Measurements from ENCODE around the gene MTARC2.

MTARC2 gene

DNA sequence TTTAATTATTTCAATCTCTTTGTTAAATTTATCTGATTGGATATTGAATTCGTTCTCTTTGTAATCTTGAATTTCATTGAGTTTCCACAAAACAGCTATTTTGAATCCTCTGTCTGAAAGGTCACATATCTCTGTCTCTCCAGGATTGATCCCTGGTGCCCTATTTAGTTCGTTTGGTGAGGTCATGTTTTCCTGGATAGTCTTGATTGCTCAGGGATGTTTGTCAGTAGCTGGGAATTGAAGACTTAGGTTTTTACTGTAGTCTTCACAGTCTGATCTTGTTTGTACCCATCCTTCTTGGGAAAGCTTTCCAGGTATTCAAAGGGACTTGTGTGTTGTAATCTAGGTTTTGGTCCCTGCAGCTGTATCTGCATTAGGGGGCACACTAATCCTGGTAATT lies 6.8 kb upstream of the MTARC2 start:
- Histone ChIP-seq H3K9me3 (ENCODE audit: insufficient read depth, low read length) (no peaks in the 10 kb centered on the region), H3K4me3 (ENCODE audit: insufficient read depth, low read length, poor library complexity, severe bottlenecking) (no peak overlapping the region), H3K9me2 (replicated peaks; ENCODE audit: insufficient read depth, low read length) (no peaks in the 10 kb centered on the region), H4K20me1 (ENCODE audit: low read depth, low read length) (no peaks in the 10 kb centered on the region), H3F3A (ENCODE audit: insufficient read depth) (no peaks in the 10 kb centered on the region), H3K4me2 (ENCODE audit: low read depth, low read length, poor library complexity, severe bottlenecking) (no peak overlapping the region), H3K27me3 (ENCODE audit: low read length) (no peaks in the 10 kb centered on the region), H3K36me3 (ENCODE audit: low read length) (no peaks in the 10 kb centered on the region), H3K79me2 (ENCODE audit: insufficient read depth, low read length) (no peaks in the 10 kb centered on the region), H3K27ac (ENCODE audit: low read depth, low read length) (no peak overlapping the region), H3K9ac (ENCODE audit: low read length) (no peak overlapping the region), H2AFZ (ENCODE audit: low read depth, low read length, severe bottlenecking) (no peak overlapping the region)
- TF ChIP-seq EZH2phosphoT487 (conservative IDR thresholded peaks at IDR 0.05; ENCODE audit: low read length), result no peak
- TF ChIP-seq, protein P1, sequence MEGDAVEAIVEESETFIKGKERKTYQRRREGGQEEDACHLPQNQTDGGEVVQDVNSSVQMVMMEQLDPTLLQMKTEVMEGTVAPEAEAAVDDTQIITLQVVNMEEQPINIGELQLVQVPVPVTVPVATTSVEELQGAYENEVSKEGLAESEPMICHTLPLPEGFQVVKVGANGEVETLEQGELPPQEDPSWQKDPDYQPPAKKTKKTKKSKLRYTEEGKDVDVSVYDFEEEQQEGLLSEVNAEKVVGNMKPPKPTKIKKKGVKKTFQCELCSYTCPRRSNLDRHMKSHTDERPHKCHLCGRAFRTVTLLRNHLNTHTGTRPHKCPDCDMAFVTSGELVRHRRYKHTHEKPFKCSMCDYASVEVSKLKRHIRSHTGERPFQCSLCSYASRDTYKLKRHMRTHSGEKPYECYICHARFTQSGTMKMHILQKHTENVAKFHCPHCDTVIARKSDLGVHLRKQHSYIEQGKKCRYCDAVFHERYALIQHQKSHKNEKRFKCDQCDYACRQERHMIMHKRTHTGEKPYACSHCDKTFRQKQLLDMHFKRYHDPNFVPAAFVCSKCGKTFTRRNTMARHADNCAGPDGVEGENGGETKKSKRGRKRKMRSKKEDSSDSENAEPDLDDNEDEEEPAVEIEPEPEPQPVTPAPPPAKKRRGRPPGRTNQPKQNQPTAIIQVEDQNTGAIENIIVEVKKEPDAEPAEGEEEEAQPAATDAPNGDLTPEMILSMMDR (IDR thresholded peaks at IDR 0.05; ENCODE audit: insufficient read depth, low read length, poor library complexity, severe bottlenecking), result no peak

DNA sequence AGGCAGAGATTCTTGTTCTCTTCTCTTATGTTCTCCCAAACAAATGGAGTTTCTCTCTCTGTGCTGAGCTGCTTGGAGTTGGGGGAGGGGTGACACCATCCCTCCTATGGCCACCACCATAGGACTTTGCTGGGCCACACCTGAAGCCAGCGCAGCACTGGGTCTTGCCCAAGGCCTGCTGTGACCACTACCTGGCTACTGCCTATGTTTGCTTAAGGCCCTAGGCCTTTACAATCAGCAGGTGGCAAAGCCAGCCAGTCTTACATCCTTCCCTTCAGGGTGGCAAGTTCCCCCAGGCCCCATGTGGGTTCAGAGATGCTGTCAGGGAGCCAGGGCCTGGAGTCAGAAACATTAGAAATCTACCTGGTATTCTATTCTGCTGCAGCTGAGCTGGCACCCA lies 6.3 kb upstream of the MTARC2 start:
- Histone ChIP-seq H4K20me1 (ENCODE audit: low read depth, low read length) (no peaks in the 10 kb centered on the region), H3K27me3 (ENCODE audit: low read length) (no peaks in the 10 kb centered on the region), H3K9ac (ENCODE audit: low read length) (no peak overlapping the region), H3K4me3 (ENCODE audit: insufficient read depth, low read length, poor library complexity, severe bottlenecking) (no peak overlapping the region), H2AFZ (ENCODE audit: low read depth, low read length, severe bottlenecking) (no peak overlapping the region), H3K27ac (ENCODE audit: low read depth, low read length) (no peak overlapping the region), H3F3A (ENCODE audit: insufficient read depth) (no peaks in the 10 kb centered on the region), H3K9me2 (replicated peaks; ENCODE audit: insufficient read depth, low read length) (no peaks in the 10 kb centered on the region), H3K9me3 (ENCODE audit: insufficient read depth, low read length) (no peaks in the 10 kb centered on the region), H3K79me2 (ENCODE audit: insufficient read depth, low read length) (no peaks in the 10 kb centered on the region), H3K36me3 (ENCODE audit: low read length) (no peaks in the 10 kb centered on the region), H3K4me2 (ENCODE audit: low read depth, low read length, poor library complexity, severe bottlenecking) (no peak overlapping the region)
- no peak for TF ChIP-seq EZH2phosphoT487 (conservative IDR thresholded peaks at IDR 0.05; ENCODE audit: low read length)
- TF ChIP-seq, protein P1 (IDR thresholded peaks at IDR 0.05; ENCODE audit: insufficient read depth, low read length, poor library complexity, severe bottlenecking), result no peak

DNA sequence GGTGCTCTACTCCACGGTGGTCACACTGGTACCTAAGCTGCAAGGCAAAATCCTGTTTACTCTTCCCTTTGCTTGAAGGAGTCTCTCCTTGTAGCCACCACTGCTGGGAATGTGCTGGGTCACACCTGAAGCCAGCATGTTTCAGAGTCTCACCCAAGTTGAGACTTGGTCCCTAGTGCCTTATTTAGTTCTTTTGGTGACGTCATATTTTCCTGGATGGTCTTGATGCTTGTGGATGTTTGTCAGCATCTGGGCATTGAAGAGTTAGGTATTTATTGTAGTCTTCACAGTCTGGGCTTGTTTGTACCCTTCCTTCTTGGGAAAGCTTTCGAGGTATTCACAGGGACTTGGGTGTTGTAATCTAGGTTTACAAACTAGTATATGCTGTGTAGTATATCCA lies 5.6 kb upstream of the MTARC2 start:
- no peak for TF ChIP-seq EZH2phosphoT487 (conservative IDR thresholded peaks at IDR 0.05; ENCODE audit: low read length)
- TF ChIP-seq, protein P1 (IDR thresholded peaks at IDR 0.05; ENCODE audit: insufficient read depth, low read length, poor library complexity, severe bottlenecking), result no peak

More for the DNA sequence above, 5.6 kb upstream of the MTARC2 start:
- H3K27me3 ChIP-seq (ENCODE audit: low read length), result no peaks in the 10 kb centered on the region
- no peak overlapping the region for H3K27ac ChIP-seq (ENCODE audit: low read depth, low read length)
- no peaks in the 10 kb centered on the region for H3K79me2 ChIP-seq (ENCODE audit: insufficient read depth, low read length)
- H2AFZ ChIP-seq (ENCODE audit: low read depth, low read length, severe bottlenecking), result no peak overlapping the region
- H3K36me3 ChIP-seq (ENCODE audit: low read length), result no peaks in the 10 kb centered on the region
- H3K9me2 ChIP-seq (replicated peaks; ENCODE audit: insufficient read depth, low read length), result no peaks in the 10 kb centered on the region
- H3K9me3 ChIP-seq (ENCODE audit: insufficient read depth, low read length), result no peaks in the 10 kb centered on the region
- no peak overlapping the region for H3K4me3 ChIP-seq (ENCODE audit: insufficient read depth, low read length, poor library complexity, severe bottlenecking)
- H4K20me1 ChIP-seq (ENCODE audit: low read depth, low read length), result no peaks in the 10 kb centered on the region
- no peak overlapping the region for H3K4me2 ChIP-seq (ENCODE audit: low read depth, low read length, poor library complexity, severe bottlenecking)
- H3F3A ChIP-seq (ENCODE audit: insufficient read depth), result no peaks in the 10 kb centered on the region
- no peak overlapping the region for H3K9ac ChIP-seq (ENCODE audit: low read length)
